Measurements from ENCODE around the gene RNF208. TPM values are rescaled to one million over a fixed set of nuclear protein-coding genes. Genes with fewer than 3 reads are reported as not detected.

Gene RNF208
- total and polyA plus RNA-seq, 2 of the 4 experiments (the other 2 are of a cell fraction) = 1.2 TPM; not detected in 1

- Histone ChIP-seq H4K8ac (ENCODE audit: low read depth in 2 of 2, low read length in 2 of 2) (no peak overlapping the region), H2AK5ac (ENCODE audit: low read depth, low read length) (no peak overlapping the region), H4K5ac (ENCODE audit: low read depth, low read length) (no peak overlapping the region), H3K9ac (ENCODE audit: low read depth, low read length) (no peak overlapping the region), H4K91ac (ENCODE audit: insufficient read depth, low read depth, low read length) (no peak overlapping the region), H3K9me3 (ENCODE audit: control insufficient read depth, insufficient read depth, low read length) (no peaks in the 10 kb centered on the region), H3K18ac (ENCODE audit: low read depth, low read length) (no peak overlapping the region), H3K14ac (replicated peaks; ENCODE audit: low read depth, low read length) (no peak overlapping the region), H3K36me3 (ENCODE audit: control insufficient read depth, insufficient read depth, low read length) (peaks cover 67% of the 10 kb centered on the region), H3K56ac (ENCODE audit: extremely low read depth, insufficient read depth, low read length) (no peak overlapping the region), H4K20me1 (ENCODE audit: insufficient read depth, low read length) (no peaks in the 10 kb centered on the region; the same call in 1 of the 2 replicates), H2BK120ac (ENCODE audit: low read depth, low read length) (no peak overlapping the region), H2BK15ac (ENCODE audit: low read depth, low read length) (no peak overlapping the region), H2BK5ac (ENCODE audit: low read depth, low read length, poor library complexity, severe bottlenecking) (no peak overlapping the region), H3K23ac (ENCODE audit: low read depth, low read length) (no peak overlapping the region), H3K27ac (ENCODE audit: insufficient read depth, low read length) (no peak overlapping the region), H3K27me3 (ENCODE audit: control insufficient read depth, insufficient read depth, low read length) (no peaks in the 10 kb centered on the region), H2AFZ (replicated peaks; ENCODE audit: low read length, poor library complexity) (no peak overlapping the region), H3K4me3 (ENCODE audit: insufficient read depth, low read depth, low read length) (no peak overlapping the region), H3K9me1 (ENCODE audit: insufficient read depth, low read length) (0 out of 2 replicates have a peak, but pooled peaks cover 2% of the 10 kb centered on the region), H3K4ac (ENCODE audit: low read depth, low read length) (no peak overlapping the region), H3K4me2 (ENCODE audit: low read depth, low read length) (no peak overlapping the region), H2BK20ac (ENCODE audit: low read depth, low read length) (no peak overlapping the region), H2AK9ac (replicated peaks; ENCODE audit: low read depth, low read length, poor library complexity) (no peak overlapping the region), H3K79me1 (ENCODE audit: low read depth in 1 of 2, low read length in 2 of 2) (peaks cover 0 to 2% of the 10 kb centered on the region in 2 experiments; a peak in 1 of 4 replicates), H3K4me1 (ENCODE audit: control insufficient read depth, insufficient read depth, low read length) (no peaks in the 10 kb centered on the region; the same call in 1 of the 2 replicates)
- WGBS, 2 experiments (ENCODE audit: extremely low coverage in 2 of 2, insufficient read length in 1 of 2) = 93% methylated on average over 17 of the region's 20 CpGs; no CpG with 5 or more reads in 1 of the 2 experiments
- TF ChIP-seq ELK1 (IDR thresholded peaks at IDR 0.05; ENCODE audit: borderline replicate concordance, low read depth, low read length) (no peak), POLR2A (IDR thresholded peaks at IDR 0.05; ENCODE audit: low read depth, low read length) (no peak), SMC3 (IDR thresholded peaks at IDR 0.05; ENCODE audit: low read depth, low read length) (no peak), FOS (IDR thresholded peaks at IDR 0.05; ENCODE audit: low read depth, low read length) (no peak)
- ChIA-PET CTCF (no interaction called here), POLR2A (ENCODE audit: unreplicated experiment) (no interaction called here)
- no TSS peak for BruUV-seq (replicated peaks)
- no peak for ATAC-seq (ENCODE audit: low read depth)
- no peak for DNase-seq
- intact Hi-C loops (cut with micrococcal nuclease) = no loop called here
- dilution Hi-C loops (cut with HindIII; ENCODE audit: low sequenced_read_pairs, unreplicated experiment) = no loop called here
- in situ Hi-C loops (cut with MboI; ENCODE audit: low sequenced_read_pairs) = no loop called here
These were observed 41.5 kb downstream of the RNF208 start for GRCh38 chr9:137180491-137180890.
